Activated CD4-positive, alpha-beta T cell treated with anti-CD3 and anti-CD28 coated beads for 36 hours (primary cell): ENCODE data around the gene LRP4. TPM values are rescaled to one million over a fixed set of nuclear protein-coding genes. Genes with fewer than 3 reads are reported as not detected.
"Not testable (repeated sequence)": the region's sequence is repeated elsewhere in the genome, so short reads cannot be mapped to it uniquely, and the experiment has no call there.

Experiments
- ATAC-seq: fragments of 200-7000 bp; cut with Tn5 transposase; one replicate; pipeline ENCODE4 v1.10.0; 2021; ENCODE audit warnings: mild to moderate bottlenecking, moderate library complexity
- CTCF ChIA-PET: fragments of 350-600 bp; sonication (Branson Sonifier 250); formaldehyde crosslinking; loops from one replicate; lab custom pipeline; 2021; ENCODE audit warnings: antibody characterized with exemption; lab: Charles Lee
- POLR2A ChIA-PET: fragments of 350-600 bp; sonication (Branson Sonifier 250); formaldehyde crosslinking; loops from one replicate; lab custom pipeline; 2021; ENCODE audit warnings: antibody characterized with exemption, inconsistent platforms; lab: Charles Lee
- DNase-seq: peaks from one replicate; pipeline ENCODE4 v3.0.0-alpha.2; 2020
- H3K27ac Mint-ChIP-seq: one replicate; pipeline ENCODE4 v1.8.0; 2021; ENCODE audit warnings: mixed read lengths
- H3K27me3 Mint-ChIP-seq: one replicate; pipeline ENCODE4 v1.8.0; 2021; ENCODE audit warnings: mixed read lengths
- H3K36me3 Mint-ChIP-seq: one replicate; pipeline ENCODE4 v1.8.0; 2021; ENCODE audit warnings: low read depth, mixed read lengths
- H3K4me1 Mint-ChIP-seq: one replicate; pipeline ENCODE4 v1.8.0; 2021; ENCODE audit warnings: mixed read lengths
- H3K4me3 Mint-ChIP-seq: one replicate; pipeline ENCODE4 v1.8.0; 2021; ENCODE audit warnings: mild to moderate bottlenecking, moderate library complexity, mixed read lengths
- H3K9me3 Mint-ChIP-seq: one replicate; pipeline ENCODE4 v1.8.0; 2021; ENCODE audit warnings: low read depth, mixed read lengths
- intact Hi-C, 2 experiments: fragments of 100-400 bp; cut with DNase I in 1 of 2; cut with micrococcal nuclease in 1 of 2; formaldehyde crosslinking; loops; one replicate each; pipeline versions ENCODE4 v1.14.2 to v1.15.1; 2022 to 2024; cut with DNase I, micrococcal nuclease
- total RNA-seq, 2 experiments: library from RNA; stranded (reverse); gene quantifications; one replicate each; pipeline ENCODE4 v1.2.3, GENCODE V29; 2021

The LRP4 gene
- total RNA-seq, 2 experiments from 2014 or later, result 0.02 to 0.18 TPM

GRCh38 chr11:46949297-46949696 is 30.9 kb upstream of the LRP4 start:
- no peak for ATAC-seq
- ChIA-PET CTCF (interaction anchor here (0.9 kb wide), 1 partner anchor 29 kb away, joined by 4 read pairs; no protein-coding TSS in a partner anchor), POLR2A (no interaction called here)
- no peaks in the 10 kb centered on the region for H3K36me3 Mint-ChIP-seq
- no peaks in the 10 kb centered on the region for H3K27me3 Mint-ChIP-seq
- DNase-seq, result no peak
- H3K27ac Mint-ChIP-seq, result no peak overlapping the region
- peaks cover 10% of the 10 kb centered on the region for H3K4me1 Mint-ChIP-seq
- no peaks in the 10 kb centered on the region for H3K9me3 Mint-ChIP-seq
- no peak overlapping the region for H3K4me3 Mint-ChIP-seq
- intact Hi-C loops, result no loop called here

GRCh38 chr11:46948378-46949131 is 30.2 kb upstream of the LRP4 start:
- Mint-ChIP-seq H3K9me3 (no peaks in the 10 kb centered on the region), H3K4me3 (no peak overlapping the region), H3K36me3 (no peaks in the 10 kb centered on the region), H3K27ac (no peak overlapping the region), H3K4me1 (peaks cover 10% of the 10 kb centered on the region), H3K27me3 (no peaks in the 10 kb centered on the region)
- intact Hi-C loops, result no loop called here
- CTCF ChIA-PET, result interaction anchor here (0.6 to 0.9 kb wide), 2 partner anchors 16 to 28 kb away, joined by 4 read pairs; no protein-coding TSS in a partner anchor
- POLR2A ChIA-PET, result interaction anchor here (0.7 kb wide), 1 partner anchor 332 kb away, joined by 9 read pairs; no protein-coding TSS in a partner anchor
- DNase-seq (no peak), ATAC-seq (no peak)

GRCh38 chr11:46947399-46948077 is 29.2 kb upstream of the LRP4 start:
- Mint-ChIP-seq H3K4me1 (peaks cover 3% of the 10 kb centered on the region), H3K27me3 (no peaks in the 10 kb centered on the region), H3K36me3 (no peaks in the 10 kb centered on the region), H3K9me3 (no peaks in the 10 kb centered on the region), H3K27ac (no peak overlapping the region), H3K4me3 (no peak overlapping the region)
- intact Hi-C loops, result no loop called here
- DNase-seq (no peak), ATAC-seq (no peak)
- POLR2A ChIA-PET, result interaction anchor here (0.5 to 0.6 kb wide), 2 partner anchors 130 to 274 kb away, joined by 3 to 8 read pairs; no protein-coding TSS in a partner anchor
- CTCF ChIA-PET, result interaction anchor here (0.7 to 0.8 kb wide), 2 partner anchors 31 to 108 kb away, joined by 3 read pairs; no protein-coding TSS in a partner anchor

- DNase-seq (no peak), ATAC-seq (no peak)
- POLR2A ChIA-PET, result no interaction called here
- Mint-ChIP-seq H3K4me1 (no peaks in the 10 kb centered on the region), H3K36me3 (no peaks in the 10 kb centered on the region), H3K27ac (no peak overlapping the region), H3K9me3 (no peaks in the 10 kb centered on the region), H3K27me3 (no peaks in the 10 kb centered on the region), H3K4me3 (no peak overlapping the region)
- CTCF ChIA-PET, result no interaction called here
- intact Hi-C loops, result no loop called here
These were observed 26.2 kb upstream of the LRP4 start for GRCh38 chr11:46944356-46945075.

- peaks cover 2% of the 10 kb centered on the region for H3K4me1 Mint-ChIP-seq
- CTCF ChIA-PET, result interaction anchor here (0.6 to 1.6 kb wide), 2 partner anchors 9 to 25 kb away, joined by 3 to 5 read pairs; no protein-coding TSS in a partner anchor
- intact Hi-C loops, result no loop called here
- no peak overlapping the region for H3K4me3 Mint-ChIP-seq
- DNase-seq, result no peak
- POLR2A ChIA-PET, result no interaction called here
- no peak for ATAC-seq
- H3K9me3 Mint-ChIP-seq, result no peaks in the 10 kb centered on the region
- no peaks in the 10 kb centered on the region for H3K27me3 Mint-ChIP-seq
- no peak overlapping the region for H3K27ac Mint-ChIP-seq
- H3K36me3 Mint-ChIP-seq, result peaks cover 2% of the 10 kb centered on the region
These were observed 23.8 kb upstream of the LRP4 start for GRCh38 chr11:46942172-46942571.

- H3K4me1 Mint-ChIP-seq, result peaks cover 16% of the 10 kb centered on the region
- intact Hi-C loops, result loop anchor here (1.0 to 10.0 kb wide), 14 partner anchors 15 to 1018 kb away; partner anchors contain the start of genes ACP2 (in 2 of the 2), ARHGAP1 (in 1 of the 2), ATG13 (in 1 of the 2) and CKAP5 (in 1 of the 2)
- peaks cover 1% of the 10 kb centered on the region for H3K9me3 Mint-ChIP-seq
These were observed 18.1 kb upstream of the LRP4 start, which contains the start of gene CSTPP1 for GRCh38 chr11:46936138-46937110. Gene CSTPP1 (plus strand): TSS chr11:46936761. CDS start chr11:46936806, 45 bp downstream.

GRCh38 chr11:46930089-46930488 is 11.7 kb upstream of the LRP4 start:
- intact Hi-C loops, result loop anchor here in 1 of 2 experiments (10.0 kb wide), 1 partner anchor 475 kb away; the partner anchor contains the start of gene SLC39A13
- ChIA-PET CTCF (no interaction called here), POLR2A (interaction anchor here (0.6 kb wide), 1 partner anchor 14 kb away, joined by 7 read pairs; no protein-coding TSS in a partner anchor)
- H3K27ac Mint-ChIP-seq, result no peak overlapping the region
- ATAC-seq (peak; percentile 77), DNase-seq (no peak)
- peaks cover 8% of the 10 kb centered on the region for H3K4me1 Mint-ChIP-seq
- no peak overlapping the region for H3K4me3 Mint-ChIP-seq
- peaks cover 11% of the 10 kb centered on the region for H3K27me3 Mint-ChIP-seq
- H3K9me3 Mint-ChIP-seq, result no peaks in the 10 kb centered on the region
- H3K36me3 Mint-ChIP-seq, result no peaks in the 10 kb centered on the region

More at GRCh38 chr11:46936138-46937110, 18.1 kb upstream of the LRP4 start, which contains the start of gene CSTPP1:
- Mint-ChIP-seq H3K27ac (peak within 1 kb of the TSS; percentile 88), H3K27me3 (peaks cover 5% of the 10 kb centered on the region), H3K36me3 (peaks cover 2% of the 10 kb centered on the region), H3K4me3 (peak within 1 kb of the TSS; percentile 86)
- POLR2A ChIA-PET, result interaction anchor here (0.6 to 1.5 kb wide), 7 partner anchors 19 to 1133 kb away, joined by 3 to 6 read pairs (median 3); partner anchors contain the start of genes ACP2, ARHGAP1 and ZNF408
- DNase-seq, result peak; percentile 97
- CTCF ChIA-PET, result interaction anchor here (0.5 to 1.9 kb wide), 13 partner anchors 15 to 630 kb away, joined by 3 to 9 read pairs (median 4); partner anchors contain the start of gene ACP2
- ATAC-seq, result peak; percentile 96

GRCh38 chr11:46928701-46929100 is 10.4 kb upstream of the LRP4 start:
- DNase-seq, POLR2A ChIA-PET, H3K27ac Mint-ChIP-seq, ATAC-seq, H3K4me1 Mint-ChIP-seq, intact Hi-C loops, H3K9me3 Mint-ChIP-seq, H3K36me3 Mint-ChIP-seq, H3K4me3 Mint-ChIP-seq: not testable (repeated sequence)
- peaks cover 11% of the 10 kb centered on the region for H3K27me3 Mint-ChIP-seq
- CTCF ChIA-PET, result interaction anchor here (0.8 kb wide), 1 partner anchor 12 kb away, joined by 3 read pairs; no protein-coding TSS in a partner anchor

- H3K4me1 Mint-ChIP-seq, POLR2A ChIA-PET, H3K36me3 Mint-ChIP-seq, DNase-seq, H3K4me3 Mint-ChIP-seq, intact Hi-C loops, H3K9me3 Mint-ChIP-seq, ATAC-seq, H3K27ac Mint-ChIP-seq: not testable (repeated sequence)
- peaks cover 11% of the 10 kb centered on the region for H3K27me3 Mint-ChIP-seq
- CTCF ChIA-PET, result interaction anchor here (0.8 kb wide), 1 partner anchor 11 kb away, joined by 3 read pairs; no protein-coding TSS in a partner anchor
These were observed 9.6 kb upstream of the LRP4 start for GRCh38 chr11:46927928-46928327.
